Measurements from ENCODE around the gene ADGRG6. TPM values are rescaled to one million over a fixed set of nuclear protein-coding genes. Genes with fewer than 3 reads are reported as not detected.
A peak's percentile ranks its signal among the peaks of the same experiment; 100 is the strongest.

The ADGRG6 gene
- total and polyA plus RNA-seq, 2 donors (not counting 3 experiments of a cell fraction or from before 2014, with no cell fraction given): 99.3 to 166 TPM

GRCh38 chr6:142300758-142301650, 803 bp upstream of the ADGRG6 start:
- Histone ChIP-seq H3K79me2 (ENCODE audit: control insufficient read depth, insufficient read depth, low read length) (peaks cover 43% of the 10 kb centered on the region), H4K20me1 (replicated peaks; ENCODE audit: control insufficient read depth, extremely low read depth, insufficient read depth, low read length) (no peaks in the 10 kb centered on the region), H3K27ac (ENCODE audit: insufficient read depth, low read depth, low read length) (peak overlapping the region; percentile 91), H3K4me1 (ENCODE audit: control insufficient read depth, extremely low read depth, insufficient read depth, low read length) (peaks cover 32% of the 10 kb centered on the region), H3K9me1 (replicated peaks; ENCODE audit: control insufficient read depth, extremely low read depth, insufficient read depth, low read length) (no peaks in the 10 kb centered on the region), H3K4me2 (ENCODE audit: insufficient read depth, low read length) (peak overlapping the region; percentile 83), H3K9me3 (replicated peaks; ENCODE audit: control insufficient read depth, insufficient read depth, low read length) (no peaks in the 10 kb centered on the region), H3K9ac (replicated peaks; ENCODE audit: extremely low read depth, insufficient read depth, low read length) (peak overlapping the region; percentile 94), H3K4me3 (replicated peaks in 1 of 3; ENCODE audit: insufficient read depth in 1 of 3, low read depth in 1 of 3, low read length in 3 of 3) (peak overlapping the region; percentile 82 to 90 (median 89)), H2AFZ (ENCODE audit: low read depth, low read length) (peak overlapping the region; percentile 66), H3K36me3 (ENCODE audit: control insufficient read depth in 2 of 2, extremely low read depth in 1 of 2, insufficient read depth in 2 of 2, low read length in 2 of 2) (no peaks in the 10 kb centered on the region), H3K27me3 (ENCODE audit: control insufficient read depth in 2 of 2, insufficient read depth in 2 of 2, low read length in 2 of 2) (no peaks in the 10 kb centered on the region)
- dilution Hi-C loops (cut with MboI; ENCODE audit: extremely low pct_ligation_motif_present, low sequenced_read_pairs): no loop called here
- DNase-seq (ENCODE audit: low read depth, low spot score): peak; percentile 93
- CTCF ChIA-PET: interaction anchor here (0.9 to 5.0 kb wide), 16 partner anchors 8 to 174 kb away, joined by 3 to 45 read pairs (median 5); partner anchors contain the start of genes NMBR and VTA1
- intact Hi-C loops (cut with micrococcal nuclease): loop anchor here (1.0 to 5.0 kb wide), 5 partner anchors 30 to 236 kb away; no protein-coding TSS in a partner anchor
- TSS peak; percentile 45 for BruUV-seq (replicated peaks)
- POLR2A ChIA-PET: interaction anchor here (0.8 to 1.5 kb wide), 3 partner anchors 30 to 77 kb away, joined by 5 to 8 read pairs (median 7); no protein-coding TSS in a partner anchor
- TF ChIP-seq GATA2 (IDR thresholded peaks at IDR 0.05; ENCODE audit: insufficient read depth, insufficient read length, low read depth, low read length): peak; percentile 80
- no peak for TF ChIP-seq JUN (IDR thresholded peaks at IDR 0.05; ENCODE audit: borderline replicate concordance, insufficient read depth, insufficient read length, low read depth)
- TF ChIP-seq MAX (IDR thresholded peaks at IDR 0.05; ENCODE audit: insufficient read depth, insufficient read length): peak; percentile 28
- TF ChIP-seq POLR2A (IDR thresholded peaks at IDR 0.05; ENCODE audit: low read depth, low read length): peak; percentile 72
- no peak for TF ChIP-seq MYC (IDR thresholded peaks at IDR 0.05; ENCODE audit: low read depth, low read length)
- peak; percentile 37 for TF ChIP-seq FOS (IDR thresholded peaks at IDR 0.05; ENCODE audit: borderline replicate concordance, insufficient read depth, low read length)
- TF ChIP-seq POLR2AphosphoS5 (IDR thresholded peaks at IDR 0.05; ENCODE audit: insufficient read depth, low read depth, low read length): peak; percentile 49
- peak; percentile 69 for FAIRE-seq

Measured in endothelial cell of umbilical vein (primary cell).